GM12878 (cell line): ENCODE results near the gene RAD9A. TPM values are rescaled to one million over a fixed set of nuclear protein-coding genes. Genes with fewer than 3 reads are reported as not detected.

Experiments
- BCL11A ChIP-seq: IDR thresholded peaks from 2 replicates; pipeline ENCODE4 v1.6.1; 2011; ENCODE audit warnings: low read depth, low read length
- BRCA1 ChIP-seq: IDR thresholded peaks from 2 replicates; pipeline ENCODE4 v1.6.1; 2011; ENCODE audit warnings: low read depth, low read length, improper control_type of control experiment
- CBX5 ChIP-seq: sonication (generic); IDR thresholded peaks from 2 replicates; pipeline ENCODE4 v1.6.1; 2016; ENCODE audit warnings: low read depth, moderate library complexity, mild to moderate bottlenecking, inconsistent platforms
- CHD2 ChIP-seq: IDR thresholded peaks from 2 replicates; pipeline ENCODE4 v1.6.1; 2011; ENCODE audit warnings: low read depth, low read length, improper control_type of control experiment, borderline replicate concordance
- DPF2 ChIP-seq: fragments of 450-650 bp; IDR thresholded peaks from 2 replicates; pipeline ENCODE4 v1.6.1; 2017; ENCODE audit warnings: mild to moderate bottlenecking
- E2F4 ChIP-seq: IDR thresholded peaks from 2 replicates; pipeline ENCODE4 v1.6.1; 2012; ENCODE audit warnings: low read depth, low read length, improper control_type of control experiment
- EZH2 ChIP-seq: IDR thresholded peaks from 2 replicates; pipeline ENCODE4 v1.6.1; 2012; ENCODE audit warnings: low read depth, mild to moderate bottlenecking, control low read depth, inconsistent platforms, low read length, borderline replicate concordance; ENCODE audit not compliant: control insufficient read depth
- FOXK2 ChIP-seq: fragments of 450-650 bp; IDR thresholded peaks from 2 replicates; pipeline ENCODE4 v1.6.1; 2017; ENCODE audit warnings: mild to moderate bottlenecking, moderate library complexity
- IKZF1 ChIP-seq: fragments of 450-650 bp; conservative IDR thresholded peaks from 2 replicates; pipeline ENCODE4 v1.6.1; 2017; ENCODE audit warnings: antibody characterized with exemption, mild to moderate bottlenecking
- POLR2A ChIP-seq: IDR thresholded peaks from 2 replicates; pipeline ENCODE4 v1.6.1; 2011; ENCODE audit warnings: low read depth, mild to moderate bottlenecking, low read length
- SRF ChIP-seq, 2 experiments: IDR thresholded peaks; 2 replicates each; pipeline ENCODE4 v1.6.1; 2011; ENCODE audit warnings: low read depth in 2 of 2, low read length in 2 of 2, mild to moderate bottlenecking in 1 of 2, moderate library complexity in 1 of 2
- WRNIP1 ChIP-seq: IDR thresholded peaks from 2 replicates; pipeline ENCODE4 v1.6.1; 2011; ENCODE audit warnings: low read depth, low read length, improper control_type of control experiment, borderline replicate concordance
- ZNF217 ChIP-seq: fragments of 450-650 bp; IDR thresholded peaks from 2 replicates; pipeline ENCODE4 v1.6.1; 2017; ENCODE audit warnings: antibody characterized with exemption, mild to moderate bottlenecking
- ZNF622 ChIP-seq: fragments of 450-650 bp; IDR thresholded peaks from 2 replicates; pipeline ENCODE4 v1.6.1; 2017; ENCODE audit warnings: mild to moderate bottlenecking, inconsistent platforms
- ZZZ3 ChIP-seq: IDR thresholded peaks from 2 replicates; pipeline ENCODE4 v1.6.1; 2011; ENCODE audit warnings: low read depth; ENCODE audit not compliant: control insufficient read depth, insufficient read length
- polyA plus RNA-seq, 11 experiments: library from polyadenylated mRNA; depleted of rRNA in 4 of 11; unstranded in 6 of 11; stranded (reverse) in 5 of 11; fragments of >200 nt; fragmentation: Nextera tagmentation in 4 of 11; fragmentation: Illumina TruSeq in 1 of 11; extraction: Ambion mirVana in 4 of 11; extraction: Trizol in 1 of 11; gene quantifications; 1 replicate in 1 of 11; 2 replicates in 10 of 11; pipeline versions ENCODE4 v1.2.1 to v1.2.3, GENCODE V29; 2011 to 2016; ENCODE audit warnings: inconsistent platforms in 2 of 11, missing spikeins in 2 of 11, low read depth in 1 of 11
- total RNA-seq, 4 experiments: library from RNA; depleted of rRNA in 3 of 4; stranded (reverse); fragments of >200 nt in 3 of 4; fragmentation: Illumina TruSeq in 1 of 4; extraction: Trizol in 1 of 4; gene quantifications; 2 replicates each; pipeline versions ENCODE4 v1.2.1 to v1.2.3, GENCODE V29; 2013 to 2021
- TF ChIP-seq, protein P1 (sequence below): fragments of 450-650 bp; IDR thresholded peaks from 2 replicates; pipeline ENCODE4 v1.6.1; 2016; ENCODE audit warnings: mild to moderate bottlenecking
- TF ChIP-seq, protein P2 (sequence below): fragments of 450-650 bp; conservative IDR thresholded peaks from 2 replicates; pipeline ENCODE4 v1.6.1; 2017; ENCODE audit warnings: mild to moderate bottlenecking, moderate library complexity
- TF ChIP-seq, protein P3 (sequence below): fragments of 150-350 bp; IDR thresholded peaks from 2 replicates; pipeline ENCODE4 v1.6.1; 2014; ENCODE audit warnings: mild to moderate bottlenecking, low read depth, low read length

The RAD9A gene
- total and polyA plus RNA-seq, 10 of the 15 experiments (the other 5 are each of a cell fraction or from before 2014, with no cell fraction given) = 1.1 to 36.2 (median 19.8) TPM

- TF ChIP-seq DPF2 (peak; percentile 57; the same call in 1 of the 2 replicates), ZNF217 (no peak), BRCA1 (no peak), BCL11A (no peak), CHD2 (no peak), SRF (IDR thresholded peaks at IDR 0.05; ENCODE audit: low read depth in 2 of 2, low read length in 2 of 2) (no peak), E2F4 (no peak), IKZF1 (peak; percentile 82), FOXK2 (no peak), ZZZ3 (no peak), ZNF622 (no peak), EZH2 (no peak), WRNIP1 (no peak), POLR2A (no peak), CBX5 (no peak)
- TF ChIP-seq, protein P1, sequence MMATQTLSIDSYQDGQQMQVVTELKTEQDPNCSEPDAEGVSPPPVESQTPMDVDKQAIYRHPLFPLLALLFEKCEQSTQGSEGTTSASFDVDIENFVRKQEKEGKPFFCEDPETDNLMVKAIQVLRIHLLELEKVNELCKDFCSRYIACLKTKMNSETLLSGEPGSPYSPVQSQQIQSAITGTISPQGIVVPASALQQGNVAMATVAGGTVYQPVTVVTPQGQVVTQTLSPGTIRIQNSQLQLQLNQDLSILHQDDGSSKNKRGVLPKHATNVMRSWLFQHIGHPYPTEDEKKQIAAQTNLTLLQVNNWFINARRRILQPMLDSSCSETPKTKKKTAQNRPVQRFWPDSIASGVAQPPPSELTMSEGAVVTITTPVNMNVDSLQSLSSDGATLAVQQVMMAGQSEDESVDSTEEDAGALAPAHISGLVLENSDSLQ = no peak
- TF ChIP-seq, protein P2, sequence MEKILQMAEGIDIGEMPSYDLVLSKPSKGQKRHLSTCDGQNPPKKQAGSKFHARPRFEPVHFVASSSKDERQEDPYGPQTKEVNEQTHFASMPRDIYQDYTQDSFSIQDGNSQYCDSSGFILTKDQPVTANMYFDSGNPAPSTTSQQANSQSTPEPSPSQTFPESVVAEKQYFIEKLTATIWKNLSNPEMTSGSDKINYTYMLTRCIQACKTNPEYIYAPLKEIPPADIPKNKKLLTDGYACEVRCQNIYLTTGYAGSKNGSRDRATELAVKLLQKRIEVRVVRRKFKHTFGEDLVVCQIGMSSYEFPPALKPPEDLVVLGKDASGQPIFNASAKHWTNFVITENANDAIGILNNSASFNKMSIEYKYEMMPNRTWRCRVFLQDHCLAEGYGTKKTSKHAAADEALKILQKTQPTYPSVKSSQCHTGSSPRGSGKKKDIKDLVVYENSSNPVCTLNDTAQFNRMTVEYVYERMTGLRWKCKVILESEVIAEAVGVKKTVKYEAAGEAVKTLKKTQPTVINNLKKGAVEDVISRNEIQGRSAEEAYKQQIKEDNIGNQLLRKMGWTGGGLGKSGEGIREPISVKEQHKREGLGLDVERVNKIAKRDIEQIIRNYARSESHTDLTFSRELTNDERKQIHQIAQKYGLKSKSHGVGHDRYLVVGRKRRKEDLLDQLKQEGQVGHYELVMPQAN = no peak
- TF ChIP-seq, protein P3, sequence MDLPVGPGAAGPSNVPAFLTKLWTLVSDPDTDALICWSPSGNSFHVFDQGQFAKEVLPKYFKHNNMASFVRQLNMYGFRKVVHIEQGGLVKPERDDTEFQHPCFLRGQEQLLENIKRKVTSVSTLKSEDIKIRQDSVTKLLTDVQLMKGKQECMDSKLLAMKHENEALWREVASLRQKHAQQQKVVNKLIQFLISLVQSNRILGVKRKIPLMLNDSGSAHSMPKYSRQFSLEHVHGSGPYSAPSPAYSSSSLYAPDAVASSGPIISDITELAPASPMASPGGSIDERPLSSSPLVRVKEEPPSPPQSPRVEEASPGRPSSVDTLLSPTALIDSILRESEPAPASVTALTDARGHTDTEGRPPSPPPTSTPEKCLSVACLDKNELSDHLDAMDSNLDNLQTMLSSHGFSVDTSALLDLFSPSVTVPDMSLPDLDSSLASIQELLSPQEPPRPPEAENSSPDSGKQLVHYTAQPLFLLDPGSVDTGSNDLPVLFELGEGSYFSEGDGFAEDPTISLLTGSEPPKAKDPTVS = no peak
Observed at GRCh38 chr11:67404515-67405195, 12.9 kb downstream of the RAD9A start (continued).
